ENCODE data around the gene UQCC5. TPM values are rescaled to one million over a fixed set of nuclear protein-coding genes. Genes with fewer than 3 reads are reported as not detected.

The UQCC5 gene
- polyA plus RNA-seq, 1 donor from 2014 or later, result 20.5 TPM

- Histone ChIP-seq H4K20me1 (ENCODE audit: insufficient read depth) (no peaks in the 10 kb centered on the region), H3K27me3 (ENCODE audit: insufficient read depth, low read depth, low read length) (no peaks in the 10 kb centered on the region), H3K4me2 (ENCODE audit: low read length) (no peak overlapping the region), H3K36me3 (ENCODE audit: insufficient read depth, low read length) (peaks cover 1% of the 10 kb centered on the region), H3K9me3 (ENCODE audit: low read length) (no peaks in the 10 kb centered on the region), H3K79me2 (replicated peaks; ENCODE audit: insufficient read depth, low read length) (peaks cover 3% of the 10 kb centered on the region), H2AFZ (ENCODE audit: low read depth, low read length) (no peak overlapping the region), H3K9ac (ENCODE audit: low read length) (no peak overlapping the region), H3K27ac (ENCODE audit: low read length) (no peak overlapping the region), H3K9me2 (ENCODE audit: insufficient read depth, low read length) (no peaks in the 10 kb centered on the region), H3F3A (ENCODE audit: insufficient read depth, low read length, poor library complexity, severe bottlenecking) (no peaks in the 10 kb centered on the region), H3K4me3 (ENCODE audit: low read length) (no peak overlapping the region)
- no peak for TF ChIP-seq MXI1 (conservative IDR thresholded peaks at IDR 0.05; ENCODE audit: poor library complexity, severe bottlenecking)
- TF ChIP-seq CTCF (IDR thresholded peaks at IDR 0.05; ENCODE audit: poor library complexity, severe bottlenecking), result no peak
- no peak for TF ChIP-seq TAF1 (IDR thresholded peaks at IDR 0.05; ENCODE audit: low read depth)
- TF ChIP-seq EP300 (conservative IDR thresholded peaks at IDR 0.05; ENCODE audit: poor library complexity, severe bottlenecking), result no peak
- no peak for TF ChIP-seq POLR2AphosphoS5 (IDR thresholded peaks at IDR 0.05)
- no peak for TF ChIP-seq RAD21 (conservative IDR thresholded peaks at IDR 0.05)
- TF ChIP-seq SMC3 (conservative IDR thresholded peaks at IDR 0.05; ENCODE audit: poor library complexity), result no peak
- TF ChIP-seq EZH2 (IDR thresholded peaks at IDR 0.05; ENCODE audit: borderline replicate concordance, insufficient read depth, low read length, poor library complexity, severe bottlenecking), result no peak
- TF ChIP-seq, protein P1, sequence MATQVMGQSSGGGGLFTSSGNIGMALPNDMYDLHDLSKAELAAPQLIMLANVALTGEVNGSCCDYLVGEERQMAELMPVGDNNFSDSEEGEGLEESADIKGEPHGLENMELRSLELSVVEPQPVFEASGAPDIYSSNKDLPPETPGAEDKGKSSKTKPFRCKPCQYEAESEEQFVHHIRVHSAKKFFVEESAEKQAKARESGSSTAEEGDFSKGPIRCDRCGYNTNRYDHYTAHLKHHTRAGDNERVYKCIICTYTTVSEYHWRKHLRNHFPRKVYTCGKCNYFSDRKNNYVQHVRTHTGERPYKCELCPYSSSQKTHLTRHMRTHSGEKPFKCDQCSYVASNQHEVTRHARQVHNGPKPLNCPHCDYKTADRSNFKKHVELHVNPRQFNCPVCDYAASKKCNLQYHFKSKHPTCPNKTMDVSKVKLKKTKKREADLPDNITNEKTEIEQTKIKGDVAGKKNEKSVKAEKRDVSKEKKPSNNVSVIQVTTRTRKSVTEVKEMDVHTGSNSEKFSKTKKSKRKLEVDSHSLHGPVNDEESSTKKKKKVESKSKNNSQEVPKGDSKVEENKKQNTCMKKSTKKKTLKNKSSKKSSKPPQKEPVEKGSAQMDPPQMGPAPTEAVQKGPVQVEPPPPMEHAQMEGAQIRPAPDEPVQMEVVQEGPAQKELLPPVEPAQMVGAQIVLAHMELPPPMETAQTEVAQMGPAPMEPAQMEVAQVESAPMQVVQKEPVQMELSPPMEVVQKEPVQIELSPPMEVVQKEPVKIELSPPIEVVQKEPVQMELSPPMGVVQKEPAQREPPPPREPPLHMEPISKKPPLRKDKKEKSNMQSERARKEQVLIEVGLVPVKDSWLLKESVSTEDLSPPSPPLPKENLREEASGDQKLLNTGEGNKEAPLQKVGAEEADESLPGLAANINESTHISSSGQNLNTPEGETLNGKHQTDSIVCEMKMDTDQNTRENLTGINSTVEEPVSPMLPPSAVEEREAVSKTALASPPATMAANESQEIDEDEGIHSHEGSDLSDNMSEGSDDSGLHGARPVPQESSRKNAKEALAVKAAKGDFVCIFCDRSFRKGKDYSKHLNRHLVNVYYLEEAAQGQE (IDR thresholded peaks at IDR 0.05; ENCODE audit: borderline replicate concordance), result no peak
Measured at GRCh38 chr3:52555056-52555455, 18.7 kb downstream of the UQCC5 start.

- H3K9me2 ChIP-seq (ENCODE audit: insufficient read depth, low read length), result no peaks in the 10 kb centered on the region
- H3K36me3 ChIP-seq (ENCODE audit: insufficient read depth, low read length), result peaks cover 6% of the 10 kb centered on the region
- H3F3A ChIP-seq (ENCODE audit: insufficient read depth, low read length, poor library complexity, severe bottlenecking), result no peaks in the 10 kb centered on the region
- no peak overlapping the region for H3K27ac ChIP-seq (ENCODE audit: low read length)
- H3K9ac ChIP-seq (ENCODE audit: low read length), result no peak overlapping the region
- H3K9me3 ChIP-seq (ENCODE audit: low read length), result no peaks in the 10 kb centered on the region
- no peak overlapping the region for H3K4me3 ChIP-seq (ENCODE audit: low read length)
- TF ChIP-seq MXI1 (conservative IDR thresholded peaks at IDR 0.05; ENCODE audit: poor library complexity, severe bottlenecking) (no peak), CTCF (IDR thresholded peaks at IDR 0.05; ENCODE audit: poor library complexity, severe bottlenecking) (no peak), SMC3 (conservative IDR thresholded peaks at IDR 0.05; ENCODE audit: poor library complexity) (no peak), EP300 (conservative IDR thresholded peaks at IDR 0.05; ENCODE audit: poor library complexity, severe bottlenecking) (no peak), TAF1 (IDR thresholded peaks at IDR 0.05; ENCODE audit: low read depth) (no peak), RAD21 (conservative IDR thresholded peaks at IDR 0.05) (no peak), POLR2AphosphoS5 (IDR thresholded peaks at IDR 0.05) (no peak), EZH2 (IDR thresholded peaks at IDR 0.05; ENCODE audit: borderline replicate concordance, insufficient read depth, low read length, poor library complexity, severe bottlenecking) (no peak)
- TF ChIP-seq, protein P1 (IDR thresholded peaks at IDR 0.05; ENCODE audit: borderline replicate concordance), result no peak
- peaks cover 3% of the 10 kb centered on the region for H3K79me2 ChIP-seq (replicated peaks; ENCODE audit: insufficient read depth, low read length)
- no peak overlapping the region for H2AFZ ChIP-seq (ENCODE audit: low read depth, low read length)
- no peaks in the 10 kb centered on the region for H3K27me3 ChIP-seq (ENCODE audit: insufficient read depth, low read depth, low read length)
- no peak overlapping the region for H3K4me2 ChIP-seq (ENCODE audit: low read length)
- H4K20me1 ChIP-seq (ENCODE audit: insufficient read depth), result no peaks in the 10 kb centered on the region
Measured at GRCh38 chr3:52557011-52557960, 20.9 kb downstream of the UQCC5 start.
